Measurements from ENCODE around the gene MSL1. TPM values are rescaled to one million over a fixed set of nuclear protein-coding genes. Genes with fewer than 3 reads are reported as not detected.
A peak's percentile ranks its signal among the peaks of the same experiment; 100 is the strongest.

Gene MSL1
- total RNA-seq, 2 donors from 2014 or later, result 42.2 to 52.5 TPM

GRCh38 chr17:40097931-40098845 is 23.6 kb upstream of the MSL1 start:
- TF ChIP-seq CTCF (IDR thresholded peaks at IDR 0.05), result no peak
- peak; percentile 89 for DNase-seq (ENCODE audit: low spot score)

GRCh38 chr17:40098846-40099618 is 22.7 kb upstream of the MSL1 start:
- TF ChIP-seq CTCF (IDR thresholded peaks at IDR 0.05), result no peak
- Histone ChIP-seq H3K4me3 (peak overlapping the region; percentile 67 to 71), H3K4me1 (peaks cover 0 to 80% of the 10 kb centered on the region in 2 donors), H3K27me3 (no peaks in the 10 kb centered on the region), H3K36me3 (peaks cover 34% of the 10 kb centered on the region), H3K9me3 (no peaks in the 10 kb centered on the region), H3K27ac (peak overlapping the region; percentile 97 to 98)
- peak; percentile 100 for DNase-seq (ENCODE audit: low spot score)

More at GRCh38 chr17:40097931-40098845, 23.6 kb upstream of the MSL1 start:
- Histone ChIP-seq H3K27ac (peak overlapping the region; percentile 97 to 98), H3K9me3 (no peaks in the 10 kb centered on the region), H3K4me1 (peaks cover 0 to 80% of the 10 kb centered on the region in 2 donors), H3K27me3 (no peaks in the 10 kb centered on the region), H3K4me3 (peak overlapping the region; percentile 19 to 67), H3K36me3 (peaks cover 42% of the 10 kb centered on the region)

- Histone ChIP-seq H3K4me3 (peak overlapping the region; percentile 67 to 71), H3K36me3 (peaks cover 26% of the 10 kb centered on the region), H3K9me3 (no peaks in the 10 kb centered on the region), H3K27me3 (no peaks in the 10 kb centered on the region), H3K4me1 (peaks cover 0 to 73% of the 10 kb centered on the region in 2 donors), H3K27ac (peak overlapping the region; percentile 97 to 98)
- DNase-seq (ENCODE audit: low spot score), result no peak
- TF ChIP-seq CTCF (IDR thresholded peaks at IDR 0.05), result no peak
These were observed 22.0 kb upstream of the MSL1 start for GRCh38 chr17:40099619-40100418.

- Histone ChIP-seq H3K27ac (peak within 1 kb of the TSS; percentile 97 to 98), H3K9me3 (no peaks in the 10 kb centered on the region), H3K27me3 (no peaks in the 10 kb centered on the region), H3K36me3 (peaks cover 21% of the 10 kb centered on the region), H3K4me1 (peaks cover 0 to 73% of the 10 kb centered on the region in 2 donors), H3K4me3 (peak within 1 kb of the TSS; percentile 67 to 71)
- no peak for TF ChIP-seq CTCF (IDR thresholded peaks at IDR 0.05)
- no peak for DNase-seq (ENCODE audit: low spot score)
These were observed 21.4 kb upstream of the MSL1 start, which contains the start of gene NR1D1 for GRCh38 chr17:40100419-40100668. Gene NR1D1 (minus strand): TSS chr17:40100589. CDS start chr17:40100094, 495 bp downstream.

GRCh38 chr17:40100669-40101366 is 21.0 kb upstream of the MSL1 start:
- DNase-seq (ENCODE audit: low spot score), result peak; percentile 100
- no peak for TF ChIP-seq CTCF (IDR thresholded peaks at IDR 0.05)
- Histone ChIP-seq H3K4me3 (peak overlapping the region; percentile 67 to 71), H3K27me3 (no peaks in the 10 kb centered on the region), H3K9me3 (no peaks in the 10 kb centered on the region), H3K27ac (peak overlapping the region; percentile 97 to 98), H3K4me1 (peaks cover 0 to 73% of the 10 kb centered on the region in 2 donors), H3K36me3 (peaks cover 16% of the 10 kb centered on the region)
